Heart left ventricle (tissue), 16 donors: Measurements from ENCODE around the gene SHC3. TPM values are rescaled to one million over a fixed set of nuclear protein-coding genes. Genes with fewer than 3 reads are reported as not detected.

Experiments
- ATAC-seq, 4 donors: fragments of 200-7000 bp; cut with Tn5 transposase; one replicate each; pipeline ENCODE4 v1.9.1; 2020 to 2022; ENCODE audit warnings: moderate library complexity in 4 of 4, mild to moderate bottlenecking in 3 of 4, moderate number of reproducible peaks in 1 of 4
- DNase-seq, 5 donors: peaks; one replicate each; pipeline ENCODE4 v3.0.0-alpha.2; 2020
- H3K27ac ChIP-seq, 12 donors: fragments of 200-600 bp; sonication (generic) in 4 of 12; one replicate each; pipeline versions ENCODE4 v1.5.0 to v1.8.0; 2016 to 2022; ENCODE audit warnings: mild to moderate bottlenecking in 2 of 12
- H3K27me3 ChIP-seq, 9 donors: fragments of 200-600 bp; sonication (generic) in 2 of 9; one replicate each; pipeline versions ENCODE4 v1.5.1 to v1.8.0; 2016 to 2022; ENCODE audit warnings: mild to moderate bottlenecking in 3 of 9
- H3K36me3 ChIP-seq, 9 donors: fragments of 200-600 bp; sonication (generic) in 2 of 9; one replicate each; pipeline versions ENCODE4 v1.5.0 to v1.8.0; 2018 to 2022; ENCODE audit warnings: mild to moderate bottlenecking in 2 of 9
- H3K4me1 ChIP-seq, 12 donors: fragments of 200-600 bp; sonication (generic) in 4 of 12; one replicate each; pipeline versions ENCODE4 v1.5.0 to v1.8.0; 2016 to 2022; ENCODE audit warnings: mild to moderate bottlenecking in 3 of 12
- H3K4me3 ChIP-seq, 12 donors: fragments of 200-600 bp; sonication (generic) in 4 of 12; one replicate each; pipeline versions ENCODE4 v1.5.0 to v1.8.0; 2017 to 2022; ENCODE audit warnings: mild to moderate bottlenecking in 9 of 12, moderate library complexity in 4 of 12
- H3K9me3 ChIP-seq, 12 donors: fragments of 200-600 bp; sonication (generic) in 4 of 12; one replicate each; pipeline versions ENCODE4 v1.5.0 to v1.8.0; 2016 to 2022; ENCODE audit warnings: mild to moderate bottlenecking in 1 of 12
- CTCF ChIP-seq, 12 donors: fragments of 200-600 bp; sonication (generic) in 4 of 12; IDR thresholded peaks; one replicate each; pipeline versions ENCODE4 v1.5.0 to v1.8.0; 2018 to 2022; ENCODE audit warnings: antibody characterized with exemption in 12 of 12, mild to moderate bottlenecking in 5 of 12
- POLR2A ChIP-seq, 2 donors: fragments of 450-650 bp; IDR thresholded peaks; one replicate each; pipeline ENCODE4 v1.6.1; 2017; ENCODE audit warnings: antibody characterized with exemption in 2 of 2, mild to moderate bottlenecking in 2 of 2, moderate library complexity in 2 of 2
- WGBS, 4 donors: extraction: QIAGEN DNeasy Blood & Tissue Kit in 2 of 4; methylation state at CpG; one replicate each; pipeline versions ENCODE4 v1.1.5 to v1.1.7; 2013 to 2018; 5-methylcytosine and 5-hydroxymethylcytosine counted together
- intact Hi-C, 10 donors: fragments of 100-400 bp; cut with DNase I; formaldehyde crosslinking; loops; one replicate each; pipeline versions ENCODE4 v1.11.1 to v1.14.2; 2022
- polyA plus RNA-seq, 2 donors: library from polyadenylated mRNA; stranded (reverse); fragments of 200-250 nt; gene quantifications; one replicate each; pipeline ENCODE4 v1.2.3, GENCODE V29; 2013
- total RNA-seq, 9 donors: library from RNA; depleted of rRNA in 2 of 9; stranded (reverse); fragments of >200 nt in 2 of 9; fragmentation: NEBNext Ultra II Directional in 3 of 9; extraction: Animal tissue kit (Norgen Biotek cat#: 25700) in 3 of 9; gene quantifications; one replicate each; pipeline versions ENCODE4 v1.1.0 to v1.2.4, GENCODE V29; 2016 to 2023
- donor health status: ischemic (EF 13 %, LVEDD 7.1; RV severe dilation, severe dysfunction).
- donor health status: healthy with polysubstance abuse.
- donor health status: DM: no; HTN: yes; CAD: no.
- donor health status: DM: no; HTN: no; CAD: no.
- donor health status: ischemic (EF 25% LVEDD 6.9; RV normal size, moderate dysfunction).
- donor health status: ischemic (EF 25% LVEDD 5.7; RV mildly dilated, moderate dysfunction).
- donor health status: healthy.
- donor health status: DM: yes; HTN: yes; CAD: no.
- donor health status: ischemic (EF 35%, LVEDD 5.7; RV mildly dilated, moderate dysfunction).
- donor health status: nonischemic (EF 11% LVEDD 7.7; RV severe dilation, severe dysfunction).
- donor health status: DM: yes; HTN: yes; CAD: no.
- donor health status: PGD.
- donor health status: ischemic (EF 29% LVEDD 5.4; RV normal size, mild dysfunction).
- donor health status: nonischemic (EF 23%, LVEDD 6.1; RV moderate dilation, normal function).

SHC3 gene
- total and polyA plus RNA-seq, 11 donors: 0.20 to 4.3 (median 0.52) TPM

- DNase-seq (peak in 1 of 5 donors; percentile 11), ATAC-seq (no peak)
- Histone ChIP-seq H3K27ac (no peak overlapping the region), H3K4me1 (peaks cover 0 to 17% (median 1%) of the 10 kb centered on the region in 12 donors), H3K27me3 (peaks cover 0 to 4% (median 0%) of the 10 kb centered on the region in 9 donors), H3K9me3 (no peaks in the 10 kb centered on the region), H3K4me3 (no peak overlapping the region), H3K36me3 (no peaks in the 10 kb centered on the region)
- 73 to 87% (median 81%) methylated on average over 7 of the region's 7 CpGs for WGBS, 4 donors
- TF ChIP-seq POLR2A (IDR thresholded peaks at IDR 0.05): no peak
- TF ChIP-seq CTCF (IDR thresholded peaks at IDR 0.05): no peak
- intact Hi-C loops: loop anchor here in 1 of 10 donors (5.0 kb wide), 1 partner anchor 37 kb away; no protein-coding TSS in a partner anchor
Observed at GRCh38 chr9:88974641-88975040, 204.0 kb downstream of the SHC3 start.

- WGBS, 4 donors: 92 to 95% (median 93%) methylated on average over 12 of the region's 12 CpGs
- intact Hi-C loops: no loop called here
Observed at GRCh38 chr9:88973281-88974045, 205.2 kb downstream of the SHC3 start.

GRCh38 chr9:88972401-88972800 lies 206.2 kb downstream of the SHC3 start:
- Histone ChIP-seq H3K4me1 (no peaks in the 10 kb centered on the region), H3K27ac (no peak overlapping the region), H3K27me3 (peaks cover 0 to 4% (median 0%) of the 10 kb centered on the region in 9 donors), H3K36me3 (no peaks in the 10 kb centered on the region), H3K4me3 (no peak overlapping the region), H3K9me3 (no peaks in the 10 kb centered on the region)
- ATAC-seq: no peak
- intact Hi-C loops: no loop called here
- DNase-seq: peak in 1 of 5 donors; percentile 3
- TF ChIP-seq POLR2A (IDR thresholded peaks at IDR 0.05): no peak
- no peak for TF ChIP-seq CTCF (IDR thresholded peaks at IDR 0.05)
- 84 to 91% (median 85%) methylated on average over 4 of the region's 4 CpGs for WGBS, 4 donors

More at GRCh38 chr9:88973281-88974045, 205.2 kb downstream of the SHC3 start:
- TF ChIP-seq POLR2A (IDR thresholded peaks at IDR 0.05): no peak
- TF ChIP-seq CTCF (IDR thresholded peaks at IDR 0.05): no peak
- no peak overlapping the region for H3K4me3 ChIP-seq
- H3K36me3 ChIP-seq: no peaks in the 10 kb centered on the region
- DNase-seq (peak in 1 of 5 donors; percentile 1), ATAC-seq (no peak)
- no peak overlapping the region for H3K27ac ChIP-seq
- H3K4me1 ChIP-seq: peaks cover 0 to 9% (median 0%) of the 10 kb centered on the region in 12 donors
- peaks cover 0 to 4% (median 0%) of the 10 kb centered on the region in 9 donors for H3K27me3 ChIP-seq
- H3K9me3 ChIP-seq: no peaks in the 10 kb centered on the region

- Histone ChIP-seq H3K4me3 (no peak overlapping the region), H3K4me1 (no peaks in the 10 kb centered on the region), H3K36me3 (no peaks in the 10 kb centered on the region), H3K9me3 (no peaks in the 10 kb centered on the region), H3K27ac (no peak overlapping the region), H3K27me3 (peaks cover 0 to 4% (median 0%) of the 10 kb centered on the region in 9 donors)
- TF ChIP-seq CTCF (IDR thresholded peaks at IDR 0.05) (no peak), POLR2A (IDR thresholded peaks at IDR 0.05) (no peak)
- ATAC-seq (no peak), DNase-seq (peak in 1 of 5 donors; percentile 9)
- intact Hi-C loops: no loop called here
- 88 to 93% (median 91%) methylated on average over 21 to 23 of the region's 23 CpGs for WGBS, 4 donors
Observed at GRCh38 chr9:88971131-88971960, 207.3 kb downstream of the SHC3 start.
